IPS DF 6.9 (cell line): ENCODE measurements around the gene SF3B5.
A peak's percentile ranks its signal among the peaks of the same experiment; 100 is the strongest.

ENCODE experiments used
- DNase-seq: peaks from one replicate; pipeline ENCODE4 v3.0.0-alpha.2; 2013; ENCODE audit warnings: low read depth, low spot score
- H3K27ac ChIP-seq: one replicate; pipeline ENCODE4 v1.5.1; 2013; ENCODE audit warnings: low read length, control low read depth
- H3K27me3 ChIP-seq: 2 replicates; pipeline ENCODE4 v1.6.1; 2013; ENCODE audit warnings: mild to moderate bottlenecking, low read length; ENCODE audit not compliant: control insufficient read depth, insufficient read depth
- H3K36me3 ChIP-seq: 2 replicates; pipeline ENCODE4 v1.6.1; 2013; ENCODE audit warnings: low read length; ENCODE audit not compliant: control insufficient read depth, insufficient read depth
- H3K4me1 ChIP-seq: 2 replicates; pipeline ENCODE4 v1.6.1; 2013; ENCODE audit warnings: low read length; ENCODE audit not compliant: control insufficient read depth, insufficient read depth
- H3K4me3 ChIP-seq: 2 replicates; pipeline ENCODE4 v1.5.1; 2013; ENCODE audit warnings: mild to moderate bottlenecking, low read length
- H3K9me3 ChIP-seq: 2 replicates; pipeline ENCODE4 v1.6.1; 2013; ENCODE audit warnings: low read length, inconsistent platforms; ENCODE audit not compliant: control insufficient read depth, insufficient read depth
- WGBS: extraction: QIAGEN DNeasy Blood & Tissue Kit; methylation state at CpG from one replicate; pipeline ENCODE4 v1.1.7; 2013; ENCODE audit warnings: mixed read lengths, missing lambda C conversion rate; ENCODE audit not compliant: insufficient read length, insufficient coverage; 5-methylcytosine and 5-hydroxymethylcytosine counted together

Gene SF3B5

DNA sequence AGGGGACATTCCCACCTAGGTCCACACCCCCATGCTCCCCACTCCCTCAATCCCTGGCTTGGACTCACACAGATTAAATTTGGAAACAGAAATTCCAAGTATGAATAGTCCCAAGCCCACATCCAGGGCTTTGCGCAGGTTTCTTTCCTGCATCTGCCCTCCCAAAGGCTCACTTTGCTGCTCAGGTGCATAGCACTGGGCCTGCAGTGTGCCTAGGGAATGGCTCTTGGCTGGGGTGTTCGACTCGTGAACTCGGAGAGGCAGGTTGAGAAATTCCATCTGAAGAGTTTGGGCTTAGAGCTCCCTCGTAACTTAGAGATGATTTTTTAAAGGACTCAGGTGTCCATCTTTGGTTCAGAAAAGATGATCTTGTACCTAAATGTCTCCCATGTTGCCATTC, 14.8 kb upstream of the SF3B5 start:
- Histone ChIP-seq H3K4me3 (no peak overlapping the region), H3K9me3 (no peaks in the 10 kb centered on the region), H3K27me3 (no peaks in the 10 kb centered on the region), H3K36me3 (no peaks in the 10 kb centered on the region), H3K4me1 (no peaks in the 10 kb centered on the region), H3K27ac (no peak overlapping the region)
- no peak for DNase-seq
- WGBS, result no CpG with 5 or more reads among the region's 5 CpGs

DNA sequence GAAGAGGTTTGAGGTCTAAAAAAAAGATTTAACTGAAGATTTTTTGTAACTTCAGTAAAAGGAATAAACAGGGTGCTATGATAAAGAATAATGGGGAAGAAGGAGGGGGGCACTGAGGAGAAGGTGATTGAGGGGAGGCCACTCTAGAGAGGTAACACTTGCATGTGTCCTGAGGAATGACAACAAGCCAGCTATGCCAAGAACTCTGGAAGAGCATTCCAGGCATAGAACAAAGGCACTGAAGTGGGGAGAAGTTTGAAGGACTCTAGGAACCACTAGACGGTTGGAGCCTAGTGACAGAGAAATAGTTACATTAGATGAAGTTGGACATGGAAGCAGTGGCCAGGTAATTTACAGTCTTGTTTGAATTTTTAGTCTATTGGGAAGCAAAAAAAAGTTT, 10.8 kb upstream of the SF3B5 start:
- no peaks in the 10 kb centered on the region for H3K36me3 ChIP-seq
- no peak overlapping the region for H3K27ac ChIP-seq
- no CpG with 5 or more reads among the region's 1 CpG for WGBS
- no peaks in the 10 kb centered on the region for H3K27me3 ChIP-seq
- no peaks in the 10 kb centered on the region for H3K4me1 ChIP-seq
- H3K9me3 ChIP-seq, result no peaks in the 10 kb centered on the region
- H3K4me3 ChIP-seq, result no peak overlapping the region
- no peak for DNase-seq

DNA sequence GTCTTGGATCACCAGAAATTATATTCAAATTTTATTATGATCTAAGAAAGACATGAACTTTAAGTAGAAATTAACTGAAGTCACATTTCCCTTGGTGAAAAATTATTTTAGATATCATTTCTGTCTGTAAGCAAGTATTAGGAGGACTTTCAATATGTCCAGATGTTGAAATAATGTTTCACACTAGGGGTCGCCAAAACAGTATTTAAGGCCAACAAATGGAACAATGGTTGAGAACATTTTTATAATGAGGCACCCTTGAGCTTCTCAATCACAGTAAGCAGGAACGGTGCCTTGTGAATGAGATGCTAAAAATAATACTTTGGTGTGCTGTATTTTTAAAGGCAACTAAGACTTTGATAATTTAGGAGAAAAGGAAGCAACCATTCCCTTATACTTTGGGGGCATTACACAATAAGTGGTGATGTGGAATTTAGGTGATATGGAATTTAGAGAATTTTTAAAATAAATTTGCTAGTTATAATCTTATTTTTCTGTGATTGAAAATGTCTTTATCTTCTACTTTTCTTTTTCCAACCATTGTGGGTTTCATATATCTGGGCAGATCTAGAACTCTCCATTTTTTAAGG, 9.6 kb upstream of the SF3B5 start:
- H3K4me1 ChIP-seq, result no peaks in the 10 kb centered on the region
- no peak overlapping the region for H3K4me3 ChIP-seq
- no peak overlapping the region for H3K27ac ChIP-seq
- H3K36me3 ChIP-seq, result no peaks in the 10 kb centered on the region
- WGBS, result no CpG with 5 or more reads among the region's 2 CpGs
- H3K27me3 ChIP-seq, result no peaks in the 10 kb centered on the region
- no peaks in the 10 kb centered on the region for H3K9me3 ChIP-seq
- no peak for DNase-seq

DNA sequence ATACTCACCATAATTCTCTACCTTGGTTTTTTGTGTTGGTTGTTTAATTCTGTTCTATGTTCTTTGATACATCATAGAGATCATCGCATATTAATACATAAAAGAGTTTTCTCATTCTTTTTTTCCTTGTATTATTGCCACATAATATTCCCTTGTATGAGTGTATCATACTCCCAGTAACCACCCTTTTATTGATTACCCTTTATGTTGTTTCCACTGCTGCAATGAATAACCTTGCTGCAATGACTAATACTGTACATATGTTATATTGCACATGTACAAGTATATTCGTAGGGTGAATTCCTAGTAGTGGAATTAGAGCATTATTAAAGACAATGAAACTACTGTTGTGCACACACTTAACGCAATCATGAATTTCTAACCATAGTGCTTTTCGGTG, 9.1 kb upstream of the SF3B5 start:
- H3K4me3 ChIP-seq, result no peak overlapping the region
- H3K36me3 ChIP-seq, result no peaks in the 10 kb centered on the region
- no CpG with 5 or more reads among the region's 4 CpGs for WGBS
- no peak overlapping the region for H3K27ac ChIP-seq
- DNase-seq, result no peak
- no peaks in the 10 kb centered on the region for H3K9me3 ChIP-seq
- no peaks in the 10 kb centered on the region for H3K27me3 ChIP-seq
- no peaks in the 10 kb centered on the region for H3K4me1 ChIP-seq

DNA sequence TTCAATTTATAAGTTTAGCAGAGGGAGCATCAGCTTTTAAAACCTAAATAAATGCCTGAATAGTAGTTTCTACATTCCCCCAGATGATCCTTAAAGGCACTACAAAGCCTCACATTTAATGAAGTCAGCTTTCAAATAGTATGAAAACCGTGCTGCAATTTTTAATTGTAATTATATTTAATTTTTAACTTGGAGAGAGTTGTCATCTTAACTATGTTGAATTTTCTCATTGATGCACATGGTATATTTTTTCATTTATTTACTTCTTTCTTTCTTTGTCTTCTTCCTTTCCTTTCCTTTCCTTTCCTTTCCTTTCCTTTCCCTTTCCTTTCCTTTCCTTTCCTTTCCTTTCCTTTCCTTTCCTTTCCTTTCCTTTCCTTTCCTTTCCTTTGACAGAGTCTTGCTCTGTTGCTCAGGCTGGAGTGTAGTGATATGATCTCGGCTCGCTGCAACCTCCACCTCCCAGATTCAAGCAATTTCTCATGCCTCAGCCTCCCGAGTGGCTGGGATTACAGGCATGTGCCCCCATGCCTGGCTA, 7.7 kb upstream of the SF3B5 start:
- WGBS, result no CpG with 5 or more reads among the region's 4 CpGs
- no peak for DNase-seq
- Histone ChIP-seq H3K4me3 (no peak overlapping the region), H3K27me3 (no peaks in the 10 kb centered on the region), H3K9me3 (no peaks in the 10 kb centered on the region), H3K4me1 (no peaks in the 10 kb centered on the region), H3K27ac (no peak overlapping the region), H3K36me3 (no peaks in the 10 kb centered on the region)

DNA sequence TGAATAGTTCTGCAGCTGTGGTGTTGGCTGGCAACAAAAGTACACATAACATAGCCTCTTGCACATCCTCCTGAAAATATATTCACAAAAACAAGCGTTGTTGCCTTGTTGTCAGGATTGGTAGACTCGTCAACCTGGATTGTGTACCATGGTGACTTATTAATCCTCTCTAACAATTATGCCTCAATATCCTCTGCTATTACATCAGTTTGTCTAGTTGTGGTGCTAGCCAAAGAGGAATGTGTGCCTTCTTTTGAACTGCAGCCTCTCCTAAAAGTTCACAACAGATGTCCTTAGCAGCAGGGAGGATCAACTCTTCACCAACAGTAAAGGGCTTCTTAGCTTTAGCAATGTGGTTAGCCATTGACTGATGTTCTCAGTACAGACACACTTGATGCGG, 3.6 kb upstream of the SF3B5 start:
- Histone ChIP-seq H3K9me3 (no peaks in the 10 kb centered on the region), H3K4me3 (no peak overlapping the region), H3K36me3 (no peaks in the 10 kb centered on the region), H3K27me3 (no peaks in the 10 kb centered on the region), H3K27ac (no peak overlapping the region), H3K4me1 (no peaks in the 10 kb centered on the region)
- DNase-seq, result no peak
- WGBS, result no CpG with 5 or more reads among the region's 3 CpGs

DNA sequence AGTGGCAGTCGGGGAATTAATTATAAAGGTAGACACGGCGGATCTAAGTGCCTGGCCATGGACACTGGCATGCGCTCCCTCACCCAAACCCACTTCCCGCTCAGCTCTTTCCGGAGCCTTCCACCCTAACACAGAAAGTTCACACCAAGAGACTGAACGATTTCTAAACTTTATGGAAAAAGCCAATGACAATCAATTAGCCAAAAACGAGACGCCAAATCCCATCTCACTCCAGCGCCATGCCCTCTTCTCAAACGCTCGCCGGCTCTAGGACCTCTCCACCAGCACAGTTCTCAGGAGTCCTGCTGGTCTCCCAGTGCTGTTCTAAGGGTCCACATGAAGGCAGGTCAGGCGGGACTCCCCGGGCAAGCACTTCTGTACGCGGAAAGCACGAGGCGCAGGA, 641 bp downstream of the SF3B5 start:
- H3K4me1 ChIP-seq, result no peaks in the 10 kb centered on the region
- WGBS, result no CpG with 5 or more reads among the region's 19 CpGs
- no peaks in the 10 kb centered on the region for H3K27me3 ChIP-seq
- H3K36me3 ChIP-seq, result no peaks in the 10 kb centered on the region
- no peak overlapping the region for H3K27ac ChIP-seq
- H3K9me3 ChIP-seq, result no peaks in the 10 kb centered on the region
- DNase-seq, result no peak
- H3K4me3 ChIP-seq, result peak overlapping the region; percentile 89

DNA sequence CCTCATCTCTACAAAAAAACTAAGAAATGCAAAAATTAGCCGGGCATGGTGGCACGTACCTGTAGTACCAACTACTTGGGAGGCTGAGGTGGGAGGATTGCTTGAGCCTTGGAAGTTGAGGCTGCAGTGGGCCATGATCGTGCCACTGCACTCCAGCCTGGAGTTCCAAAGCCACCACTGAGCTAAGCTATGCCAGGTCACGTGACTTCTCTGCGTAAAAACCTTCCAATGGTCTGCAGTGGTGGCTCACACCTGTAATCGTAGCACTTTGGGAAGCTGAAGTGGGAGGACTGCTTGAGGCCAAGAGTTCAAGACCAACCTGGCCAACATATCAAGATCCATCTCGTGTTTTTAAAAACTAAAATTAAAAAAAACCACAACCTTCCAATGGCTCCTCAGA, 1.7 kb downstream of the SF3B5 start:
- no peak for DNase-seq
- Histone ChIP-seq H3K27me3 (no peaks in the 10 kb centered on the region), H3K9me3 (no peaks in the 10 kb centered on the region), H3K36me3 (no peaks in the 10 kb centered on the region), H3K4me1 (no peaks in the 10 kb centered on the region), H3K4me3 (no peak overlapping the region), H3K27ac (no peak overlapping the region)
- no CpG with 5 or more reads among the region's 7 CpGs for WGBS

DNA sequence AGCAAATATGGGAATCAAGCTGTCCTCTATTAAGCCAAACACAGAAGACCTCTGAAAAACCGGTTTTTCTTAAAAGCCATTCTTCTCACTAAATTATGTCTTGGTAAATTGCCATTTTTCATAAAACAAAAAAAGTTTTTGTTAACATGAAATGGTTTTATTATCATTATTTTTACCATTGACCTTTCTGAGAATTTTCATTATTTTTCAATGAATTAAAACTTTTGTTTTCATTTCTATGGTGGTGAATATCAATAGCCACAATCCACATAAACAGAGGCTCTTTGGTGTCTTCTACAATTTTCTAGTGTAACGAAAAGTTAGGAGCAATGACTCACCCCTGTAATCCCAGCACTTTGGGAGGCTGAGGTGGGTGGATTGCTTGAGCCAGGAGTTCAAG, 2.1 kb downstream of the SF3B5 start:
- Histone ChIP-seq H3K36me3 (no peaks in the 10 kb centered on the region), H3K4me1 (no peaks in the 10 kb centered on the region), H3K9me3 (no peaks in the 10 kb centered on the region), H3K27me3 (no peaks in the 10 kb centered on the region), H3K27ac (no peak overlapping the region), H3K4me3 (no peak overlapping the region)
- WGBS, result no CpG with 5 or more reads among the region's 2 CpGs
- no peak for DNase-seq

DNA sequence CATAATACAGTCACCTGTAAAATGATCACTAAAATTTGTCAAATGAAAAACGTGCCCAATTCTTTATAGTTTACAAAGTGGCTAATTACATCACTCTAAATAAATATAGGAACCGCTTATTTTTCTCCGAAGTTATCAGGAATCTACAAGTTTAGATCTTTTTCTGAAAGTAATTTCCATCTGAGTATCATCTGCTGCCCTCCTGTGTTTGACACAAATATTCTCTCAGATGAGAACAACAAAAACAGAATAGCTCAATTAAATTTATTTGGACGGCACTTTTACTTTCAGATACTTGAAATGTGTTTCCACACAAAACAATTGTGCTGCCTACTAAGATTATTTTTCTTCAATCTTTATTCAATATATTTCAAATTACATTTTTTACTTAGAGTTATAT, 5.0 kb downstream of the SF3B5 start:
- H3K27me3 ChIP-seq, result no peaks in the 10 kb centered on the region
- DNase-seq, result no peak
- H3K4me3 ChIP-seq, result no peak overlapping the region
- WGBS, result no CpG with 5 or more reads among the region's 4 CpGs
- H3K27ac ChIP-seq, result no peak overlapping the region
- no peaks in the 10 kb centered on the region for H3K36me3 ChIP-seq
- peaks cover 2% of the 10 kb centered on the region; the same call in 1 of the 2 replicates for H3K4me1 ChIP-seq
- H3K9me3 ChIP-seq, result no peaks in the 10 kb centered on the region

DNA sequence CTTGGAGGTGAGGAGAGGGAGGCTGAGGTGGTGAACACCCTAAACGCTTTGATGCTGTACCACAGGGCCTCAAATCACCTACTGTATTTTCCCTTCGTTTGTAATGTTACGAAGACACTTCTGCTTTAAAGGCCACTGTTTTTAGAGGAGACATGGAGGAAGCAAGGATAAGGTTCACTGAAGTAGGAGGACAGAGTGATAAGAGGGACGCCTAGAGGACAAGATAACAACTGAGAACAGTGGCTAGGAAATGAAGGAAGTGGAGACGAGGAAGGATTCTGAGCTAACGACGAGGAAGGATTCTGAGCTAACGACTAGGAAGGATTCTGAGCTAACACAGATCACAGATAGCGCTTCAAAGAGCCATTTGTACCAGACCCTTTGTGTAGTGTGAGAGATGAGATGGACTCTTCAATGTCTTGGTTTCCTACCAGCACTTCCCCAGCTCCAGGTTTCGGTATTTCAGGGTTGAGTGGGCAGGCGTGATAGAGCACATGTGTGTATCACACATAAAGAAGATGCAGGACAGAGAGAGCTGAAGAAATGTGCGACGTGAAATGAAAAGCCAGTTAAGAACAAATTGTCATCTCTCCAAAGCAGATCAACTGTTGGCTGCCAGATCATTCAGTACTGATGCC, 7.5 kb downstream of the SF3B5 start:
- H3K4me3 ChIP-seq, result no peak overlapping the region
- no peaks in the 10 kb centered on the region for H3K27me3 ChIP-seq
- H3K4me1 ChIP-seq, result peaks cover 2% of the 10 kb centered on the region; the same call in 1 of the 2 replicates
- no CpG with 5 or more reads among the region's 13 CpGs for WGBS
- H3K27ac ChIP-seq, result no peak overlapping the region
- H3K9me3 ChIP-seq, result no peaks in the 10 kb centered on the region
- DNase-seq, result no peak
- no peaks in the 10 kb centered on the region for H3K36me3 ChIP-seq
